ENCODE results near the gene HAPSTR1.

The HAPSTR1 gene

DNA sequence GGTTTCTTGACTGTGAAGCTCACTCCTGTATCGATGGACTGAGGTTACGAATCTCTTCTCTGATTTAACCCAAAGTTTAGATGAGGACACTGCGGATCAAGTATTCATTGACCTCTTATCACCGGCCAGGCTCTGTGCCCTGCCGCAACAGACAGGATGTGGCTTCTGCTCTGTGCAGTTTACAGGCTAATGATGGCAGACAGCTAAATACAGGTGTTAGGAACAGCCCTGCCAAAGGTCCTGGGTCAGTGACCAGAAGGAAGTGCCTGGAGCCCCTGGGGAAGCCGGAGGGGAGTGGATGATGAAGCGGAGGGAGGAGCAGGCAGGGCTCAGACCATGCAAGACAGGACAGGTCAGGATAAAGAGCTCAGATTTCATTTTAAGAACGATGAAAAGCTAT is 44.4 kb downstream of the HAPSTR1 start:
- DNase-seq (ENCODE audit: extremely low spot score): no peak
- TF ChIP-seq L3MBTL2 (conservative IDR thresholded peaks at IDR 0.05) (no peak), CTBP1 (IDR thresholded peaks at IDR 0.05; ENCODE audit: borderline replicate concordance) (no peak), FOXM1 (IDR thresholded peaks at IDR 0.05; ENCODE audit: borderline replicate concordance) (no peak), FOXK2 (IDR thresholded peaks at IDR 0.05) (no peak), TARDBP (IDR thresholded peaks at IDR 0.05) (no peak), SP1 (IDR thresholded peaks at IDR 0.05) (no peak), HDGF (IDR thresholded peaks at IDR 0.05; ENCODE audit: borderline replicate concordance) (no peak), ARNT (IDR thresholded peaks at IDR 0.05) (no peak), NFRKB (IDR thresholded peaks at IDR 0.05) (no peak), FOXA1 (IDR thresholded peaks at IDR 0.05) (no peak), BHLHE40 (IDR thresholded peaks at IDR 0.05; ENCODE audit: borderline replicate concordance) (no peak), ELF4 (IDR thresholded peaks at IDR 0.05) (no peak)
- POLR2A ChIA-PET: no interaction called here

DNA sequence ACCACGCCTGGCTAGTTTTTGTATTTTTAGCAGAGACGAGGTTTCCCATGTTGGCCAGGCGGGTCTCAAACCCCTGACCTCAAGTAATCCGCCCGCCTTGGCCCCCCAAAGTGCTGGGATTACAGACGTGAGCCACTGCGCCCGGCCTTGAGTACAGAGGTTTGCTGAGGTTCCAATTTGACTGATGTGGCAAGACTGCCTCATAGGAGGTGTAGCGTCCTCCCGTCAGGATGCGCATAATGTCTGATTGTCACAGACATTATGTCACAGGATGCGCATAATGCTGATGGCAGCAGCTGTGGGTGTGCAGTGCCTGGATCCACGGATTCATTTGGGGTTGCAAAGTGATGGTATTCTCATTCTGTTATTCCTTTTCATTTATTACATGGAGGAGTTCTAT is 45.2 kb downstream of the HAPSTR1 start:
- ChIA-PET POLR2A (no interaction called here), CTCF (no interaction called here)
- TF ChIP-seq ARNT (IDR thresholded peaks at IDR 0.05): no peak
- TF ChIP-seq CTBP1 (IDR thresholded peaks at IDR 0.05; ENCODE audit: borderline replicate concordance): no peak
- no peak for TF ChIP-seq SP1 (IDR thresholded peaks at IDR 0.05)
- no peak for TF ChIP-seq TARDBP (IDR thresholded peaks at IDR 0.05)
- TF ChIP-seq LEF1 (IDR thresholded peaks at IDR 0.05; ENCODE audit: borderline replicate concordance): no peak
- no peak for TF ChIP-seq NFRKB (IDR thresholded peaks at IDR 0.05)
- TF ChIP-seq FOXK2 (IDR thresholded peaks at IDR 0.05): no peak
- no peak for TF ChIP-seq ZNF384 (IDR thresholded peaks at IDR 0.05)
- no peak for TF ChIP-seq BHLHE40 (IDR thresholded peaks at IDR 0.05; ENCODE audit: borderline replicate concordance)
- TF ChIP-seq FOXM1 (IDR thresholded peaks at IDR 0.05; ENCODE audit: borderline replicate concordance): no peak
- no peak for TF ChIP-seq PKNOX1 (IDR thresholded peaks at IDR 0.05)
- no peak for TF ChIP-seq SUZ12 (IDR thresholded peaks at IDR 0.05)
- no peak for TF ChIP-seq HDGF (IDR thresholded peaks at IDR 0.05; ENCODE audit: borderline replicate concordance)
- no peak for TF ChIP-seq ELF4 (IDR thresholded peaks at IDR 0.05)
- DNase-seq (ENCODE audit: extremely low spot score): no peak

More for the DNA sequence above, 44.4 kb downstream of the HAPSTR1 start:
- CTCF ChIA-PET: interaction anchor here (0.9 kb wide), 1 partner anchor 11 kb away, joined by 3 read pairs; no protein-coding TSS in a partner anchor

- TF ChIP-seq FOXM1 (IDR thresholded peaks at IDR 0.05; ENCODE audit: borderline replicate concordance): no peak
- no peak for TF ChIP-seq SUZ12 (IDR thresholded peaks at IDR 0.05)
- no peak for TF ChIP-seq LEF1 (IDR thresholded peaks at IDR 0.05; ENCODE audit: borderline replicate concordance)
- TF ChIP-seq TARDBP (IDR thresholded peaks at IDR 0.05): no peak
- no peak for TF ChIP-seq HDGF (IDR thresholded peaks at IDR 0.05; ENCODE audit: borderline replicate concordance)
- no peak for TF ChIP-seq BHLHE40 (IDR thresholded peaks at IDR 0.05; ENCODE audit: borderline replicate concordance)
- no peak for TF ChIP-seq ZNF384 (IDR thresholded peaks at IDR 0.05)
- no peak for TF ChIP-seq FOXK2 (IDR thresholded peaks at IDR 0.05)
- TF ChIP-seq NFRKB (IDR thresholded peaks at IDR 0.05): no peak
- TF ChIP-seq PKNOX1 (IDR thresholded peaks at IDR 0.05): no peak
- TF ChIP-seq FOXA1 (IDR thresholded peaks at IDR 0.05): no peak
- TF ChIP-seq ELF4 (IDR thresholded peaks at IDR 0.05): no peak
- no peak for TF ChIP-seq CTBP1 (IDR thresholded peaks at IDR 0.05; ENCODE audit: borderline replicate concordance)
- TF ChIP-seq SP1 (IDR thresholded peaks at IDR 0.05): no peak
- TF ChIP-seq ARNT (IDR thresholded peaks at IDR 0.05): no peak
- TF ChIP-seq L3MBTL2 (conservative IDR thresholded peaks at IDR 0.05): no peak
- ChIA-PET CTCF (interaction anchor here (0.6 kb wide), 1 partner anchor 859 kb away, joined by 3 read pairs; no protein-coding TSS in a partner anchor), POLR2A (no interaction called here)
Measured at GRCh38 chr16:9138021-9138680, 46.7 kb downstream of the HAPSTR1 start.

GRCh38 chr16:9138731-9139501 is 47.5 kb downstream of the HAPSTR1 start:
- TF ChIP-seq HDGF (IDR thresholded peaks at IDR 0.05; ENCODE audit: borderline replicate concordance) (no peak), BHLHE40 (IDR thresholded peaks at IDR 0.05; ENCODE audit: borderline replicate concordance) (no peak), FOXM1 (IDR thresholded peaks at IDR 0.05; ENCODE audit: borderline replicate concordance) (no peak), LEF1 (IDR thresholded peaks at IDR 0.05; ENCODE audit: borderline replicate concordance) (no peak), ZNF384 (IDR thresholded peaks at IDR 0.05) (no peak), ARNT (IDR thresholded peaks at IDR 0.05) (no peak), SP1 (IDR thresholded peaks at IDR 0.05) (no peak), NFRKB (IDR thresholded peaks at IDR 0.05) (no peak), PKNOX1 (IDR thresholded peaks at IDR 0.05) (no peak)
- POLR2A ChIA-PET: no interaction called here
- CTCF ChIA-PET: interaction anchor here (0.6 to 1.2 kb wide), 10 partner anchors 10 to 1384 kb away, joined by 3 to 4 read pairs (median 3); no protein-coding TSS in a partner anchor
- peak; percentile 81 for DNase-seq (ENCODE audit: extremely low spot score)

More at GRCh38 chr16:9138021-9138680, 46.7 kb downstream of the HAPSTR1 start:
- DNase-seq (ENCODE audit: extremely low spot score): no peak

- ChIA-PET CTCF (interaction anchor here (1.2 kb wide), 1 partner anchor 234 kb away, joined by 3 read pairs; no protein-coding TSS in a partner anchor), POLR2A (no interaction called here)
- 0 out of 2 replicates have a peak, but pooled peaks have one; percentile 34 for TF ChIP-seq L3MBTL2 (conservative IDR thresholded peaks at IDR 0.05)
- no peak for TF ChIP-seq BHLHE40 (IDR thresholded peaks at IDR 0.05; ENCODE audit: borderline replicate concordance)
- DNase-seq (ENCODE audit: extremely low spot score): peak; percentile 48
Measured at GRCh38 chr16:9139965-9140364, 48.5 kb downstream of the HAPSTR1 start.
